OCI-LY1 (cell line): ENCODE measurements around the gene TMEM229B.

Experiments used
- EZH2 ChIP-seq: fragments of 200-600 bp; sonication (generic), shearing (Covaris generic); IDR thresholded peaks from 2 replicates; pipeline ENCODE4 v1.8.0; 2017; ENCODE audit warnings: borderline replicate concordance, mixed run types, mild to moderate bottlenecking, antibody characterized with exemption, low read length, moderate library complexity, mixed read lengths
- TF ChIP-seq, protein P1 (sequence below): fragments of 200-600 bp; sonication (generic), shearing (Covaris generic); IDR thresholded peaks from 2 replicates; pipeline ENCODE4 v1.5.1; 2017; ENCODE audit warnings: mild to moderate bottlenecking, antibody characterized with exemption, low read length, moderate library complexity, mixed read lengths

DNA sequence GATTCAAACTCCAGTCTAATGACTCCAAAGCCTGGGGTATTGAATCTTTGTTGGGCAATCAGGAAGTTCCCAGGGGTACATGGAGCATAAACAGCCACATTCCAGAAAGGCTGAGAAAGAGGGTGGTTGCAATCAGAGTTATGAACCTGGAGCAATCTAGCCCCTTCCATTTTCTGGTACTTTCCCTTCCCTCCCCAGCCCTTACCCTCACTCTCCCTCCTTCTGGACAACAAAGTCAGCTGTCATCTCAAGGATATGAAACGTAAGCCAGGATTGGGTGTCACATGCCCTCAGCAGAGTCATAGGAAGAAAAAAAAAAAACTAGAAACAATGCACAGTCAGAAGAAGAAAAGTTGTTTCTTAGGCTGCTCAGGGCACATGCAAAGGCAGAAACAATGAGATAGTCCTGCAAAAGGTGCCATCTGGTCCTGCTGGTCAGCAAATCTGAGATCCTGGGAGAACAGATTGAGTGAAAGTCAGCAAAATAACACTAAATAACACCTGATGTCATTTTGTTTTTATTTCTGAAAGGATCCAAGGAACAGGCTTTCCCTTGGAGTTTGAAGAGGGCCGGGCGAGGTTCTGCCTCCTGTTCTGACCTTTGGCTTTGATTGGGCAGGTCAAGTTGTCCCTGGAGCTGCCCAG lies 27.1 kb downstream of the TMEM229B start:
- TF ChIP-seq, protein P1, sequence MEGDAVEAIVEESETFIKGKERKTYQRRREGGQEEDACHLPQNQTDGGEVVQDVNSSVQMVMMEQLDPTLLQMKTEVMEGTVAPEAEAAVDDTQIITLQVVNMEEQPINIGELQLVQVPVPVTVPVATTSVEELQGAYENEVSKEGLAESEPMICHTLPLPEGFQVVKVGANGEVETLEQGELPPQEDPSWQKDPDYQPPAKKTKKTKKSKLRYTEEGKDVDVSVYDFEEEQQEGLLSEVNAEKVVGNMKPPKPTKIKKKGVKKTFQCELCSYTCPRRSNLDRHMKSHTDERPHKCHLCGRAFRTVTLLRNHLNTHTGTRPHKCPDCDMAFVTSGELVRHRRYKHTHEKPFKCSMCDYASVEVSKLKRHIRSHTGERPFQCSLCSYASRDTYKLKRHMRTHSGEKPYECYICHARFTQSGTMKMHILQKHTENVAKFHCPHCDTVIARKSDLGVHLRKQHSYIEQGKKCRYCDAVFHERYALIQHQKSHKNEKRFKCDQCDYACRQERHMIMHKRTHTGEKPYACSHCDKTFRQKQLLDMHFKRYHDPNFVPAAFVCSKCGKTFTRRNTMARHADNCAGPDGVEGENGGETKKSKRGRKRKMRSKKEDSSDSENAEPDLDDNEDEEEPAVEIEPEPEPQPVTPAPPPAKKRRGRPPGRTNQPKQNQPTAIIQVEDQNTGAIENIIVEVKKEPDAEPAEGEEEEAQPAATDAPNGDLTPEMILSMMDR = no peak
- TF ChIP-seq EZH2 = no peak
